ENCODE data around the gene C11orf71. TPM values are rescaled to one million over a fixed set of nuclear protein-coding genes. Genes with fewer than 3 reads are reported as not detected.

The C11orf71 gene
- total RNA-seq, 1 experiment from 2014 or later = 4.3 TPM

- H3K9me2 ChIP-seq (ENCODE audit: insufficient read depth) = no peaks in the 10 kb centered on the region
- BruUV-seq (replicated peaks) = no TSS peak
- H3K4me2 ChIP-seq (ENCODE audit: low read length) = no peak overlapping the region
- H3K36me3 ChIP-seq (ENCODE audit: control insufficient read depth in 1 of 2, insufficient read depth in 2 of 2, low read length in 2 of 2) = peaks cover 6 to 20% of the 10 kb centered on the region in 2 experiments; a peak in 3 of 4 replicates
- no peaks in the 10 kb centered on the region for H3K4me1 ChIP-seq (ENCODE audit: control insufficient read depth in 1 of 2, insufficient read depth in 2 of 2, low read length in 2 of 2)
- H3K27ac ChIP-seq (ENCODE audit: low read depth, low read length) = no peak overlapping the region
- DNase-seq (ENCODE audit: low read depth, low spot score) (no peak), ATAC-seq (no peak)
- CTCF ChIA-PET = no interaction called here
- POLR2A ChIA-PET = no interaction called here
- H3K9me3 ChIP-seq (ENCODE audit: control insufficient read depth in 1 of 2, insufficient read depth in 1 of 2, low read depth in 1 of 2, low read length in 2 of 2) = no peaks in the 10 kb centered on the region
- H2AFZ ChIP-seq (ENCODE audit: low read depth, low read length, poor library complexity, severe bottlenecking) = no peak overlapping the region
- H3K27me3 ChIP-seq (ENCODE audit: insufficient read depth, low read length) = no peaks in the 10 kb centered on the region
- intact Hi-C loops (cut with micrococcal nuclease) = no loop called here
- RAD21 ChIA-PET (ENCODE audit: low non-redundant PET in 1 of 2, low total read pairs in 2 of 2, uncharacterized antibody in 2 of 2, unreplicated experiment in 2 of 2) = no interaction called here
- H3K4me3 ChIP-seq (replicated peaks in 1 of 2; ENCODE audit: low read depth in 1 of 2, low read length in 2 of 2) = no peak overlapping the region
- TF ChIP-seq TCF7L2 (IDR thresholded peaks at IDR 0.05; ENCODE audit: borderline replicate concordance, extremely low read depth, insufficient read depth, insufficient read length) = no peak
- TF ChIP-seq SIN3A (IDR thresholded peaks at IDR 0.05; ENCODE audit: low read depth) = no peak
- no peak for TF ChIP-seq REST (IDR thresholded peaks at IDR 0.05; ENCODE audit: low read depth)
- no peak for TF ChIP-seq EGR1 (IDR thresholded peaks at IDR 0.05; ENCODE audit: low read depth)
- TF ChIP-seq ZNF274 (IDR thresholded peaks at IDR 0.05; ENCODE audit: low read depth, low read length) = no peak
- no peak for TF ChIP-seq CEBPB (IDR thresholded peaks at IDR 0.05; ENCODE audit: low read depth)
- no peak for TF ChIP-seq ZFX (IDR thresholded peaks at IDR 0.05)
- no peak for TF ChIP-seq RAD21 (IDR thresholded peaks at IDR 0.05; ENCODE audit: low read depth)
- no peak for TF ChIP-seq EZH2phosphoT487 (IDR thresholded peaks at IDR 0.05; ENCODE audit: borderline replicate concordance)
- H3K9ac ChIP-seq (ENCODE audit: low read length) = no peak overlapping the region
- no peaks in the 10 kb centered on the region for H4K20me1 ChIP-seq (ENCODE audit: insufficient read depth)
- peaks cover 22% of the 10 kb centered on the region for H3K79me2 ChIP-seq (ENCODE audit: insufficient read depth, low read length)
Measured at GRCh38 chr11:114449845-114450244, 49.5 kb upstream of the C11orf71 start.

Measured in HCT116 (cell line).